Activated T-helper 1 cell treated with anti-CD3 and anti-CD28 coated beads, Interleukin-12 subunit alpha, Interleukin-12 subunit beta, Interleukin-2, Interleukin-4 antibody, amounts not matched to agents 30 ng/mL and 10 ng/mL and 1 ng/mL, durations not matched to agents 14 hours and 24 hours and 36 hours (primary cell): ENCODE measurements around the gene SHOC2. TPM values are rescaled to one million over a fixed set of nuclear protein-coding genes. Genes with fewer than 3 reads are reported as not detected.

Source experiments
- DNase-seq: peaks from one replicate; pipeline ENCODE4 v3.0.0; 2021; ENCODE audit warnings: low spot score
- H3K27ac Mint-ChIP-seq: one replicate; pipeline ENCODE4 v1.8.0; 2021; ENCODE audit warnings: mild to moderate bottlenecking, mixed read lengths
- H3K27me3 Mint-ChIP-seq: one replicate; pipeline ENCODE4 v1.8.0; 2022; ENCODE audit warnings: mild to moderate bottlenecking, moderate library complexity, mixed read lengths; ENCODE audit not compliant: insufficient read depth
- H3K36me3 Mint-ChIP-seq: one replicate; pipeline ENCODE4 v1.8.0; 2021; ENCODE audit warnings: low read depth, mixed read lengths
- H3K4me1 Mint-ChIP-seq: one replicate; pipeline ENCODE4 v1.8.0; 2021; ENCODE audit warnings: low read depth, mixed read lengths
- H3K4me3 Mint-ChIP-seq: one replicate; pipeline ENCODE4 v1.8.0; 2021; ENCODE audit warnings: mild to moderate bottlenecking, moderate library complexity, mixed read lengths
- H3K9me3 Mint-ChIP-seq: one replicate; pipeline ENCODE4 v1.8.0; 2021; ENCODE audit warnings: mixed read lengths
- intact Hi-C: fragments of 100-400 bp; cut with micrococcal nuclease; formaldehyde crosslinking; loops from one replicate; pipeline ENCODE4 v1.15.1; 2024
- total RNA-seq: library from RNA; stranded (reverse); gene quantifications from 2 replicates; pipeline ENCODE4 v1.2.3, GENCODE V29; 2022

The SHOC2 gene
- total RNA-seq, result 44.2 and 50.7 TPM in 2 replicates

- H3K4me1 Mint-ChIP-seq, result peaks cover 53% of the 10 kb centered on the region
- H3K4me3 Mint-ChIP-seq, result peak within 1 kb of the TSS; percentile 97
- H3K27ac Mint-ChIP-seq, result peak within 1 kb of the TSS; percentile 97
- peaks cover 13% of the 10 kb centered on the region for H3K36me3 Mint-ChIP-seq
- no peaks in the 10 kb centered on the region for H3K27me3 Mint-ChIP-seq
- intact Hi-C loops, result loop anchor here (1.0 to 10.0 kb wide), 15 partner anchors 48 to 1265 kb away; partner anchors contain the start of genes ADRA2A, DUSP5, GPAM and PDCD4
- peak; percentile 98 for DNase-seq
- H3K9me3 Mint-ChIP-seq, result no peaks in the 10 kb centered on the region
Measured at GRCh38 chr10:110919349-110919931, at the start of gene SHOC2. Gene SHOC2, plus strand, starts transcription at chr10:110919604. Its CDS starts 44,755 bp downstream, at chr10:110964359.

DNA sequence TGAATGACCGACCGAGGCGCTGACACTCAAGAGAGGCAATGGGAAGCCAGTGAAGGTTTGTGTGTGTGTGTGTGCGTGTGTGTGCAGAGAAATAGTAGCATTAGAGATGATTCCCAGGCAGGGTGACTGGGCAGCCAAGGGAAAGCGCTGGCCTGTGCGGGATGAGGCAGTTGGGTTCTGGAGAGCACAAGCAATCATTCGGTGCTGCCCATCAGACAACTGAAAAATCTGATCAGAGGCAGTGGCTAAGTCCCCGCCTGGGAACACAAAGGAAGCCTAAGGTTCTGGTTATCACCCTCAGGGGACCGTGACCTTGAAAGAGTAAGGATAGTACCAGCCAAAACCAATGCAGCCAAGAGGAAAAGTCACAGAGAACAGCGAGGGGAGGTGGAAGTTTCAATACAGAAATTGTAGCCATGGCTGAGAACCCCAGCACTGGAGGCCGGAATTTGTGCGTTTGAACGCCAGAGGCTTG lies 48.5 kb upstream of the SHOC2 start:
- H3K27ac Mint-ChIP-seq, result peak overlapping the region; percentile 98
- H3K4me1 Mint-ChIP-seq, result peaks cover 80% of the 10 kb centered on the region
- H3K9me3 Mint-ChIP-seq, result no peaks in the 10 kb centered on the region
- DNase-seq, result no peak
- peak overlapping the region; percentile 93 for H3K4me3 Mint-ChIP-seq
- intact Hi-C loops, result loop anchor here (1.0 to 5.0 kb wide), 4 partner anchors 14 to 569 kb away; partner anchors contain the start of genes BBIP1, SHOC2 and SMNDC1
- no peaks in the 10 kb centered on the region for H3K27me3 Mint-ChIP-seq
- peaks cover 9% of the 10 kb centered on the region for H3K36me3 Mint-ChIP-seq

GRCh38 chr10:110871298-110872084 lies 47.9 kb upstream of the SHOC2 start, which contains the start of gene PDCD4:
Gene PDCD4, plus strand, starts transcription at chr10:110871928. Its CDS starts 4,100 bp downstream, at chr10:110876028.
- peak; percentile 94 for DNase-seq
- Mint-ChIP-seq H3K4me1 (peaks cover 74% of the 10 kb centered on the region), H3K4me3 (peak within 1 kb of the TSS; percentile 96), H3K9me3 (no peaks in the 10 kb centered on the region), H3K36me3 (peaks cover 9% of the 10 kb centered on the region), H3K27ac (peak within 1 kb of the TSS; percentile 98), H3K27me3 (no peaks in the 10 kb centered on the region)
- intact Hi-C loops, result loop anchor here (1.0 to 5.0 kb wide), 8 partner anchors 7 to 569 kb away; partner anchors contain the start of genes BBIP1, SHOC2 and SMNDC1

DNA sequence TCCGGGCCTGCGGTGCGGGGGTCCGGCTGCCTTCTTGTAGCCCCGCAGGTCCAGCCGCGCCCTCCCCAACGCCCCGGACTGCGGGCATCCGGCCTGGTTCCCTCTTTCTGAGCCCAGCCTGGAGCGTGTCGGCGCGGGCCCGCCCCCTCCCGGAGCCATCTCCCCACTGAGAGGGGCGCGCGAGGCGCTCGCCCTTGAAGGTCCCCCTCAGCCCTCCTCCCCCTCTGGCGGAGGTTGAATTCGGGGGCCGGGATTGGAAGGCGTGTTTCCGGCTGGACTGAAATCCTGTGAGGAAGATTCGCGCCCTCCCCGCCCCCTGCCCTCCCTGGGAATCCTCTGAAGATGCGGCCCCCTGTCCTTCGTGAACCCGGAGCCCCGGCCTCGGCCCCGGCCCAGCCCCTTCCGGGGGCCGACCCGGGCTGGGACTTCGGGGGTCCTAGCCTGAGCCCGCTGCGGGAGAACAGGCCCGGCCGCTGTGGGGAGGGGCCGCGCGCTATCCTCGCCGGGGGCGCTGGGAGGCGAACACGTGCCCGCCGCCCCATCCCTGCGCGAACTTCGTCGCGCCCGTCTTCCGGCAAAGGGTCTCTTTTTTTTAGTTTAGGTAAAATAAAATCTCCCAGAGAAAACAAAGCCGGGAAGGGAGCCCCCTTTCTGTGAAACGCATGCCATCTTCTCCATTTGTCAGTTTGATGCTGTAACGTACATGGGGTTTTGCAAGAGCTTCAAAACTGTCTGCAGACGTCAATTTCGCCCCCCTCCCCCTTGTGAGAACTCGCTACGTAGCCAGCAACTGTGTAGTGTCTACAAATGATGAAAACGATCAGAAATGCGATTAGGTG lies 47.0 kb upstream of the SHOC2 start:
- no peaks in the 10 kb centered on the region for H3K27me3 Mint-ChIP-seq
- H3K27ac Mint-ChIP-seq, result peak overlapping the region; percentile 95
- H3K4me1 Mint-ChIP-seq, result peaks cover 69% of the 10 kb centered on the region
- intact Hi-C loops, result loop anchor here (1.0 to 5.0 kb wide), 5 partner anchors 8 to 570 kb away; partner anchors contain the start of gene SMNDC1
- peak overlapping the region; percentile 96 for H3K4me3 Mint-ChIP-seq
- H3K9me3 Mint-ChIP-seq, result no peaks in the 10 kb centered on the region
- peak; percentile 59 for DNase-seq
- peaks cover 12% of the 10 kb centered on the region for H3K36me3 Mint-ChIP-seq

DNA sequence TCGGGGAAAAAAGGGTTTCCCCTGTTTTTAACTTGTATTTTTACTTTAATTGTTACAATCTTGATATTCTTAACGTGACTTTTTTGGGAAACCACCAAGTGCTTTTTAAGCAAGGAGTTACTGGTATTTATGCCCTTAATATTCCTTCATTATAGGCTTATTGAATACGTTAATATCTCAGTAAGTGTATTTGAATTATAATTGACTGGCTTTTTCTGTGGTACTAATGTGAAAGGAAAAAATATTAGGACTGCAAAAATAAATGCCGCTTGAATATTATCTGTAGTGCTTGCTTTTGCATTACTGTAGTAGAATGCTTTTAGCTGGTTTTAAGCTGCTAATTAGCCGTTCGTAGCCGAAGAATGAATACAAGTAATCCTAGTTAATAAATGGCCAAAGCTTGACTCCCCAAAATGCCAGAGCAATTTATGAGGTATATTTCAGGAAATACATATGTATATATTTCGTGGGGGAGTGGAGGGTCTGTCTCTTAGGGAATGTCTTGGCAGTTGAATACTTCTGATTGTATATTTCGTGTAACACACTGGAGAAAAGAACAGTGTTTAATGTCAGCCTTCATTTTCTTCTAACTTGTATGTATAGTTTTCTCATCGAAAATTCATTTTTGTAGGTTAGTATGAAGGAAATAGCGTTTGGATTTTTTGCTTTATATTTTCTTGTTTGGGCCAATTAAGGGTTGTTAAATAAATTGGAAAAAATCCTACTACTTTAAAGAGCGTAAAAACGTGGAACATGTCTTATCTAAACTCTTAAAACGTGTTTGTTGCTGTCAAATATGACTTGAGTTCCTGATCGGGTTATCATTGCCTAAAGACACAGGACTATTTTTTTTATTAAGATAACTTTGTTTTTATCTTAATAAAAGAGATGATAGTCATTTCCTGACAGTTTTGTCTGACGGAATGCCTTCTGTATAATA lies 46.1 kb upstream of the SHOC2 start:
- intact Hi-C loops, result loop anchor here (1.0 to 5.0 kb wide), 7 partner anchors 9 to 571 kb away; partner anchors contain the start of gene SMNDC1
- no peak for DNase-seq
- H3K4me1 Mint-ChIP-seq, result peaks cover 67% of the 10 kb centered on the region
- H3K4me3 Mint-ChIP-seq, result peak overlapping the region; percentile 96
- H3K9me3 Mint-ChIP-seq, result no peaks in the 10 kb centered on the region
- H3K27ac Mint-ChIP-seq, result peak overlapping the region; percentile 95
- H3K27me3 Mint-ChIP-seq, result no peaks in the 10 kb centered on the region
- H3K36me3 Mint-ChIP-seq, result peaks cover 20% of the 10 kb centered on the region

- peaks cover 65% of the 10 kb centered on the region for H3K4me1 Mint-ChIP-seq
- no peak overlapping the region for H3K27ac Mint-ChIP-seq
- intact Hi-C loops, result loop anchor here (1.0 to 5.0 kb wide), 5 partner anchors 9 to 572 kb away; partner anchors contain the start of gene SMNDC1
- H3K4me3 Mint-ChIP-seq, result peak overlapping the region; percentile 79
- no peaks in the 10 kb centered on the region for H3K9me3 Mint-ChIP-seq
- peaks cover 26% of the 10 kb centered on the region for H3K36me3 Mint-ChIP-seq
- no peaks in the 10 kb centered on the region for H3K27me3 Mint-ChIP-seq
- DNase-seq, result no peak
Measured at GRCh38 chr10:110873951-110874350, 45.5 kb upstream of the SHOC2 start.

- H3K9me3 Mint-ChIP-seq, result no peaks in the 10 kb centered on the region
- H3K27ac Mint-ChIP-seq, result no peak overlapping the region
- H3K27me3 Mint-ChIP-seq, result no peaks in the 10 kb centered on the region
- intact Hi-C loops, result no loop called here
- no peak for DNase-seq
- peaks cover 32% of the 10 kb centered on the region for H3K36me3 Mint-ChIP-seq
- no peak overlapping the region for H3K4me3 Mint-ChIP-seq
- H3K4me1 Mint-ChIP-seq, result peaks cover 51% of the 10 kb centered on the region
Measured at GRCh38 chr10:110876000-110876399, 43.4 kb upstream of the SHOC2 start.

DNA sequence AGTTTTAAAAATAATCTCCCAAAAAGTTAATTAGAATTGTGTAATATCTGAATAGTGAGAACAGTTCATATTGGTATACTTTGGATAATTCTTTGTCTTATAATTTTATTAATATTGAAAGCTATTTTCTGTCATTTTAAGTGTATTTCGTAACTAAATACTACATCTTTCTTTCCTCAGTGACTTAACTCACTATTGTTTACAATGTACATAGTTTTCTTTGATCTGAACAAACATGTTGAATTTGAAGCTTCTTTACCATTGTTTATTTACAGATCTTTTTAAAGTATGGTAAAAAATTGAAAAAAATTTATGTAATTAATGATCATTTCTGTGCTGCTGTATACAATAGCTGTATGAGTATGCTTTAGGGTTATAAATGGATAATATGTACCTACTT lies 42.6 kb upstream of the SHOC2 start:
- Mint-ChIP-seq H3K27ac (no peak overlapping the region), H3K27me3 (no peaks in the 10 kb centered on the region), H3K9me3 (no peaks in the 10 kb centered on the region), H3K4me1 (peaks cover 50% of the 10 kb centered on the region), H3K4me3 (no peak overlapping the region), H3K36me3 (peaks cover 39% of the 10 kb centered on the region)
- DNase-seq, result no peak
- intact Hi-C loops, result no loop called here

- Mint-ChIP-seq H3K36me3 (peaks cover 58% of the 10 kb centered on the region), H3K4me1 (peaks cover 54% of the 10 kb centered on the region), H3K27ac (no peak overlapping the region), H3K4me3 (no peak overlapping the region), H3K9me3 (no peaks in the 10 kb centered on the region), H3K27me3 (no peaks in the 10 kb centered on the region)
- no peak for DNase-seq
- intact Hi-C loops, result no loop called here
Measured at GRCh38 chr10:110880012-110880411, 39.4 kb upstream of the SHOC2 start.

- intact Hi-C loops, result no loop called here
- Mint-ChIP-seq H3K4me3 (no peak overlapping the region), H3K9me3 (no peaks in the 10 kb centered on the region), H3K27ac (no peak overlapping the region), H3K4me1 (peaks cover 61% of the 10 kb centered on the region), H3K36me3 (peaks cover 59% of the 10 kb centered on the region), H3K27me3 (no peaks in the 10 kb centered on the region)
- no peak for DNase-seq
Measured at GRCh38 chr10:110881247-110881646, 38.2 kb upstream of the SHOC2 start.

DNA sequence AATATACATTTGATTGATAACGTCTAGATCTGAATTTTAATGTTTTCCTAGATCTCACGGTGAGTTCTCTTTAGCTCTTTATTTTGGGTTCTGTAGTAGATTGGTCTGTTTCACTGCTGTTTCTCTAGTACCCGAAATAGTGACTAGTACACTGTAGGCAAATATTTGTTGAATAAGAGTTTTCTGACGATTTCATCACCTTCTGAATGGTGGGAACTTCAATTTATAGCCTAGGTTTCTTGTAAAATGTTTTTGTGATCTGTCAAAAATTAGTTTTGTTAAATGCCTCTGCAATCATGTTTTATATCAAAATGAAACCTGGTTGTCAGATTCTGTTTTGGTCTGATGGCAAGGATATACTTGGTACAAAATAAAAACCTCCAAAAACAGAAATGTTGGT lies 37.5 kb upstream of the SHOC2 start:
- no peak overlapping the region for H3K27ac Mint-ChIP-seq
- no peak overlapping the region for H3K4me3 Mint-ChIP-seq
- peaks cover 60% of the 10 kb centered on the region for H3K36me3 Mint-ChIP-seq
- intact Hi-C loops, result no loop called here
- DNase-seq, result no peak
- H3K9me3 Mint-ChIP-seq, result no peaks in the 10 kb centered on the region
- H3K27me3 Mint-ChIP-seq, result no peaks in the 10 kb centered on the region
- peaks cover 62% of the 10 kb centered on the region for H3K4me1 Mint-ChIP-seq
